Measurements from ENCODE around the gene SERPIND1.
"Not testable (repeated sequence)": the region's sequence is repeated elsewhere in the genome, so short reads cannot be mapped to it uniquely, and the experiment has no call there.

Gene SERPIND1

DNA sequence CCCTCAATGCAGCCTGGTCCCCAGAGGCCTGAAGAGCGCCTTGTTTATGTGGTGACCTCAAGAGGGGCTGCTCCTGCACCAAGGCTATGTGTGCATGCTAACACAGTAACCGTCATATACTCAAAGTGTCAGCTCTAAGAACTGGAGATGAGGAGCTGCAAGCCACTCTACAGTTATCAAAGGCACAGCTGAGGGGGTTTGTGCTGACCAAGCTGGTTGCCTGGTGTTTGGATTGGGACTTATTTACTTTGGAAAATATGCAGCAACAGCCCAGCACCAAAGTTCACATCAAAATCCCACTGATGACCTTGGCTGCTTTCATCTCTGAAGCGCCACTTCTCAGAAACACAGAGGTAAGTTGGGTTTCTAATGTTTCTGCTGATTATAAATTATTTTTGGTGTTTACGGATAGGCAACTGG lies at the start of gene SERPIND1:
TSS of gene SERPIND1 (plus strand) at position 321 of the 420 bp plus-strand sequence. CDS start 5,200 bp downstream, outside the sequence.
- no peak within 1 kb of the TSS for H3K4me3 ChIP-seq (ENCODE audit: low read length)
- no peak for TF ChIP-seq ZNF274 (IDR thresholded peaks at IDR 0.05; ENCODE audit: low read depth, low read length)

- no peak for TF ChIP-seq ZNF274 (IDR thresholded peaks at IDR 0.05; ENCODE audit: low read depth, low read length)
- no peak overlapping the region for H3K4me3 ChIP-seq (ENCODE audit: low read length)
Measured at GRCh38 chr22:20724676-20725454, 49.0 kb upstream of the SERPIND1 start.

DNA sequence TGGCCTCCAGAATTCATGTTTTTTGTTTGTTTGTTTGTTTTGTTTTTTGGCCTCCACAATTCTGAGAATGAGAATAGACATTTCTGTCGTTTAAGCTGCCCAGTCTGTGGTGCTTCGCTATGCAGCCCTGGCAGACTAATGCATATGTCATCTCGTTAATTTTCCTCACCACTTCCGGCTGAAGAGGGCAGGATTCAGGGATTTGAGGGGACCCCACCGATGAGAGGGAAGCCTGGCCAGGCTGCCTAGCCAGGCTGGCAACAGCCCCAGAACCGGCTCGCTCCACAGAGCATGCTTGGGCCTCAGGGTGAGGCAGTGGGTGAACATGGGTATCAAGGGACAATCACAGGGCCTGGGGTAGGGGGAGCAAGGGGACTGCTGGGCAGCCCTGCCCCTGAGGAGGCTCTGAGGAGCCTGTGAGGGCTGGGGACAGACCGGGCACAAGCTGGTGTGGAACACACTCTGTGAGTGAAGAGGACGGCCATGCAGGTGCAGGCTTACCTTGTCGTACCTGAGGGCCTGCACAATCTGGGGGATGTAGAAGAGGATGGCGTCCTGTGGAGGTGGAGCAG lies 47.8 kb upstream of the SERPIND1 start:
- TF ChIP-seq ZNF274 (IDR thresholded peaks at IDR 0.05; ENCODE audit: low read depth, low read length): no peak
- no peak overlapping the region for H3K4me3 ChIP-seq (ENCODE audit: low read length)

- H3K4me3 ChIP-seq (ENCODE audit: low read length): no peak overlapping the region
- TF ChIP-seq ZNF274 (IDR thresholded peaks at IDR 0.05; ENCODE audit: low read depth, low read length): no peak
Measured at GRCh38 chr22:20727118-20728015, 46.5 kb upstream of the SERPIND1 start.

GRCh38 chr22:20728523-20729190 lies 45.3 kb upstream of the SERPIND1 start:
- no peak for TF ChIP-seq ZNF274 (IDR thresholded peaks at IDR 0.05; ENCODE audit: low read depth, low read length)
- no peak overlapping the region for H3K4me3 ChIP-seq (ENCODE audit: low read length)

DNA sequence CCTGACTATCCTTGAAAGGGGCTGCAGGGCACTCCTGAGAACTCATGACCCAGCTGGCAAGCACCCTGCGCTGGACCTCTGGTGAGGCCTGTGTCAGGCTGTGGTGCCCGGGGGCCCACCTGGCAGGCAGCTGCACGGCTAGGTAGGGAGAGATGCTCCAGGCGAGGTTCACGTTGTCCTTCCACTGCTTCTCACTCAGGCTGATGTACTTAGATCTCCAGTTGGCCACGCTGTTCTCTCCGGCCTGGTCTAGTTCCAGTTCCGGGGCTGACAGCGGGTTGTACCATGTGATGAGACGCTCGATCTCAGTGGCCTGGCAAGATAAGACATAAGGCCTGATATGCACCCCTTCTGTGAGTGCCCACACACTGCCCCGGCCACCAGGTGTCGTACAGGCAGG lies 44.7 kb upstream of the SERPIND1 start:
- H3K4me3 ChIP-seq (ENCODE audit: low read length): no peak overlapping the region
- TF ChIP-seq ZNF274 (IDR thresholded peaks at IDR 0.05; ENCODE audit: low read depth, low read length): no peak

GRCh38 chr22:20732431-20732830 lies 41.5 kb upstream of the SERPIND1 start:
- H3K4me3 ChIP-seq (ENCODE audit: low read length): not testable (repeated sequence)

GRCh38 chr22:20735356-20736162 lies 38.4 kb upstream of the SERPIND1 start:
- H3K4me3 ChIP-seq (ENCODE audit: low read length): not testable (repeated sequence)

DNA sequence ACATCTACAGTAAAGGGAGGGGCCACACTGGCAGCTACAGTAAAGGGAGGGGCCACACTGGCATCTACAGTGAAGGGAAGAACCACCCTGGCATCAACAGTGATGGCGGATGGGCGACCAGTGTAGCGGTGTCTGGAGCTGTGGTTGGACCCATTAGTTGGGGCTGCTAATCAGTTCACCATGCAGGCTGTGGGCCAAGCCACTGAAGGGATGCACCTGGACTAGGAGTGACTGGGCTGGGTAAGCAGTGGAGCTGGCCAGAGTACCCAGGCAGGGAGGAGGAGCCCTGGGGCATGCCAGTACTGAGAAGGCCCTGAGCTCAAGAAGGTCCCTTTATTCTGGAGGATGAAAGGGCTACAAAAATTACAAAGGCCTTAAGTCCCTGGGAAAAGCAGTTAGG lies 37.0 kb upstream of the SERPIND1 start:
- not testable (repeated sequence) for H3K4me3 ChIP-seq (ENCODE audit: low read length)

- no peak overlapping the region for H3K4me3 ChIP-seq (ENCODE audit: low read length)
- TF ChIP-seq ZNF274 (IDR thresholded peaks at IDR 0.05; ENCODE audit: low read depth, low read length): no peak
Measured at GRCh38 chr22:20738394-20739089, 35.4 kb upstream of the SERPIND1 start.

DNA sequence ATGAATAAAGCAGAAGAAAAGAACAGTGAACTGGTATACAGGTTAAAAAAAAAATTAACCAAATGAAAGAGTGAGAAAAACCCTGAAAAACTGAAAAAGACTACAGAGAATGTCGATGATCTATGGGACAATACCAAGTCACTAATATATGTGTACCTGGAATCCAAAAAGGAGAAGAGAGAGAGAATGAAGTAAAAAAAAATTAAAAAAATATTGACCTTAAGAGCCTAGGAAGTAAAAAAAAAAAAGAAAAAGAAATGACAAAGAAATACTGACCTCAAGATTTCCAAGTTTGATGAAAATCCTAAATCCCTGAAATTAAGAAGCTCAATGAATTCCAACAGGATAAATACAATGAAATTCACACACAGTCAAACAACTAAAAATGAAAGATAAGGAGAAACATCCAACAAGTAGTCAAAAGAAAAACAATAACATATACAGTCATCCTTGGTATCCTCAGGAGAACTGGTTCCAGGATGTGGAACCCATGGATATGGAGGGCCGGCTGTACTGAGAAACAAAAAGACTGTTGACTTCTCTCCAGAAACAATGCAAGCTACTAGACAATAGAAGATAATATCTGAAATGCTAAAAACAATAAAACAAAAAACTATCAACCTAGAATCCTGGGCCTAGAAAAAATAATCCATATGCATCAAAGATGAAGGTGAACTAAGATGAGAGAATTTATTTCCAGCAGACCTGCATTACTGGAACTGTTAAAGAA lies 33.5 kb upstream of the SERPIND1 start:
- no peak overlapping the region for H3K4me3 ChIP-seq (ENCODE audit: low read length)
- no peak for TF ChIP-seq ZNF274 (IDR thresholded peaks at IDR 0.05; ENCODE audit: low read depth, low read length)

GRCh38 chr22:20741008-20741633 lies 32.8 kb upstream of the SERPIND1 start:
- H3K4me3 ChIP-seq (ENCODE audit: low read length): no peak overlapping the region
- TF ChIP-seq ZNF274 (IDR thresholded peaks at IDR 0.05; ENCODE audit: low read depth, low read length): no peak
